A204.1 (cell line): ENCODE measurements around the gene PEX26.
"Not testable (repeated sequence)": the region's sequence is repeated elsewhere in the genome, so short reads cannot be mapped to it uniquely, and the experiment has no call there.

Experiments
- FAIRE-seq: peaks from 2 replicates; lab custom pipeline; 2012; peaks lifted over from hg19 to GRCh38; lab: Jason Lieb, UNC

PEX26 gene

DNA sequence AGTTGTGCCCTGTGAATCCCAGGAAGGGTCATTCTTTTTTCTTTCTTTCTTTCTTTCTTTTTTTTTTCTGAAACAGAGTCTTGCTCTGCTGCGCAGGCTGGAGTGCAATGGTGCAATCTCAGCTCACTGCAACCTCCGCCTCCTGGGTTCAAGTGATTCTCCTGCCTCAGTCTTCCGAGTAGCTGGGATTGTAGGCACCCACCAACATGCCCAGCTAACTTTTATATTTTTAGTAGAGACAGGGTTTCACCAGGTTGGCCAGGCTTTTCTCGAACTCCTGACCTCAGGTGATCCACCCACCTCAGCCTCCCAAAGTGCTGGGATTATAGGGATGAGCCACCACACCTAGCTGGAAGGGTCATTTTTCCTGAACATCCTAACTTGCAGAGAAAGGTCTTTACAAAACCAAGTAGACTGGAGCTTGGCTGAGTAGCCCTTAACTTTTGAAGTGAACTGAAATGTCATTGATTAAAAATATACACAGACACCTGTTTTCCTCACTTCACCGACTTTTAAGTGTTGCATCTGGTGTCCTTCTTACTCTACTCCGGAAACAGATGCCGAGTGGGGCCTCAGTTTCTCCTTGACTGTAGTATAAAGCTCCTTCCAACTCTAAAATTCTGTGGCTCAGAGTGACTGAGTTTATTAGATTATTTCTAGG is 6.4 kb upstream of the PEX26 start:
- not testable (repeated sequence) for FAIRE-seq

DNA sequence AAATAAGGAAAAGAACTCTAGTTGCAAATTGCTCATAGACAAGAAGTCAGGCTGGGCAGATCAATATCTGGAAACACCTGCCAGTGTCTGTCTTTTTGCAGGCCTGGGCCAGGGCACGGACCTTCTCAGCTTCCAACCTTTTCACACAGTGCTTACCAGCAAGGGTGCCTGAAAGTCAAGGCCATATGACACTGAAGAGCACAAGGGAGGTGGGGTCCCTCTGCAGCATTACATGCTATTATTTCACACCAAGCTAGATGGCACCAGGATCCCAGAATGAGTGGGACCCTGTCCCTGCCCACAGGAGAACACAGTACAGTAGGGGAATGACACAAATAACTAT is 5.9 kb upstream of the PEX26 start:
- FAIRE-seq, result no peak

DNA sequence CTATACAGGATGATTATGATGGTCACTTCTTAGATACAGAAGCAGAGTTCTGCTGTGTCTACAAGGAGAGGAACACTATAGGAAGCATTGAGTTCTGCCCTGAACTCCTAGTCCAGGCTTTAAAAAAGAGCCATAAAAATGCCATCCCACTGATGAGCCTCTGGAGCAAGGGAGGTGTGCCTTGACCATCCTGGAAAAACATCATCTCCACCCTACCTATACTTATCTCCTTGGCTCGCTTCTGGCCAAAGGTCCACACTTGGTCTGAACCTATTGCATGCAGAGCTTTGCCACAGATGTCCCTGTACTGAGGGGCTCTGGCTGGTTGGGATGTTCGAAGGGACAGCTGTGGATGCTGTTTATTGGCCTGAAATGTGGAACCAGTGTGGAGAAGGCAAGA is 4.3 kb upstream of the PEX26 start:
- FAIRE-seq, result no peak

DNA sequence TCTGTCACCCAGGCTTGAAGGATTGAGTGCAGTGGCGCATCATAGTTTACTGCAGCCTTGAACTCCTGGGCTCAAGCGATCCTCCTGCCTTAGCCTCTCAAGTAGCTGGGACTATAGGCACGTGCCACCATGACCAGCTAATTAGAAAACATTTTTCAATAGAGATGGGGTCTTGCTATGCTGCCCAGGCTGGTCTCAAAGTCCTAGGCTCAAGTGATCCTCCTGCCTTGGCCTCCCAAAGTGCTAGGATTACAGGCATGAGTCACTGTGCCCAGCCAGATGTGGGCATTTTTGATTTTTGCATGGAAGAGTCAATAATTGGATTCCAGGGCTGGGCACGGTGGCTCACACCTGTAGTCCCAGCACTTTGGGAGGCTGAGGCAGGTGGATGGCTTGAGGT is 3.9 kb upstream of the PEX26 start:
- not testable (repeated sequence) for FAIRE-seq

DNA sequence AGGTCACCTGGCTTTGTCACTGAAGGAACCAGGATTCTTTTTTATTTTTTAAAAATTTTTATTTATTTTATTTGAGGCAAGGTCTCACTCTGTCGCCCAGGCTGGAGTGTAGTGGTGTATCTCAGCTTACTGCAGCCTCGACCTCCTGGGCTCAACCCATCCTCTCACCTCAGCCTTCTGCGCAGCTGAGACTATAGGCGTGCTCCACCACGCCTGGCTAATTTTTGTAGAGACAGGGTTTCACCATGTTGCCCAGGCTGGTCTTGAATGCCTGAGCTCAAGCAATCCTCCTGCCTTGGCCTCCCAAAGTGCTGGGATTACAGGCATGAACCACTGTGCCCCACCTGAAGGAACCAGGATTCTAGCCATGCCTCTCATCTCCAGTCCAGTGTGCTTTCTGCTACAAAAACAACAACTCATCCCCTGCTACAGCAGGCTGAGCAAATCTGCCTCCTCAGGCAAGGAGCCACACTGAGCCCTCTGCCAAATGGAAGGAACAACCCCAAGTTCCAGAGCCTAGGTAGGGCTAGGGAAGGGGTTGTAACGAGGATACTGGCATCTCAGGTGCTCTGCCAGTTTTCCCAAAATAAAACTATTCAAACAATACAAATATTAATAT is 2.6 kb upstream of the PEX26 start:
- FAIRE-seq, result no peak

DNA sequence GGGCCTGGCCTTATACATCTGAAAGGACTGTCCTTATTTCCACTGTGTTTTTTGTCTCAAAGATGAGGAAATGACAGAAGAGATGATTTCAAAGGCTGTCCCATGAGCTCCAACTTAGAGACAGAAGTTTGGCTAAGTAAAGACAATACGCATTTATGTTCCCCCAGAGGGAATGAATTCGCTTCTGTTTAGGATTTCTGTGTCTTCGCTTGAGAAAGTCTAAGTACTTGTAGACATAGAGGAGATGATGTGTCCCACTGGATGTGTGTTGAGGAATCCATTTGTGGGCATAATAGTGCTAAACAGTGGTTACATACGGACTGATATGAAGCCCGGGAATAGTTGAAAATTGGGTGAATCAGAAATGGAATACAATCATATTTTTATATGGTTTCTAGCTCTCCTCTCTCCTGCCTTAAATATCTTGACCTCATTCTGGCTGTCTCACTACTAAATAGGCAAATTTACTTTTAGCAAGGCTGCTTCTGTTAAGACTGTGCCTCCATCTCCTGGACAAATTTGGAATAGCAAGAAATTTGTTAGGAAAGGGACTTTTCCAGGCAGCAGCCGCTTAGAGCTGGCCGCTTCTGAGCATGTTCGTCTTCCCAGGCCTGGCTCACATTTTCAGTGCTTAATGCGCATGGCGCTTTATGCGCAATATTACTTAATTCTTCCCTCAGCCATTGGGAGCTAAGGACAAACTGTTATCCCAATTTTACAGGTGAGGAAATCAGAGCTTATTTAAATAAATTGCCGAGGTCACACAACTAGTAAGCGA is 1.9 kb upstream of the PEX26 start:
- peak; percentile 97 for FAIRE-seq

DNA sequence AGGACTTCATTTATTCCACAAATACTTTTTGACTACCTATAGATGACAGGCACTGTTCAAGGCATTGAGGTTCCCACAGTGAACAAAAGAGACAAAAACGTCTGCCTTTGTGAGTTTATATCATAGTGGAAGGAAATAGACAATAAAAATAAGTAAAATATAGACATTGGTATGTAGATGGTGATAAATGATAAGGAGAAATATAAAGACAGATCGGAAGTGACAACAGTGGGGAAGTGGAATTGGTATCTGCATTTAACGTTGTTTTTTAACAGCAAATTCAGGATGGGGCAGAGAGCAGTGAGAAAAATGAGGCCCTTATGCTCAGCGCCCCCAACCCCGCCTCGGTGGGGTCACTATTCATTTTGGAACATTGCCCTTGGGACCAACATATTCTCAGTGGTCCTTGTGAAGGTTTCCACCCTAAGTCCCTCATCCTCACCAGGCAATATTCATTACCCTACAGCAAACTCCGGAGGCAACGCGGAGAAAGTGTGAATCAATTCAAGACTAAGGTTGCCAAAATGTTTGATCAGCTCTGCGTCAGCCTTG is 627 bp upstream of the PEX26 start:
- FAIRE-seq, result no peak

DNA sequence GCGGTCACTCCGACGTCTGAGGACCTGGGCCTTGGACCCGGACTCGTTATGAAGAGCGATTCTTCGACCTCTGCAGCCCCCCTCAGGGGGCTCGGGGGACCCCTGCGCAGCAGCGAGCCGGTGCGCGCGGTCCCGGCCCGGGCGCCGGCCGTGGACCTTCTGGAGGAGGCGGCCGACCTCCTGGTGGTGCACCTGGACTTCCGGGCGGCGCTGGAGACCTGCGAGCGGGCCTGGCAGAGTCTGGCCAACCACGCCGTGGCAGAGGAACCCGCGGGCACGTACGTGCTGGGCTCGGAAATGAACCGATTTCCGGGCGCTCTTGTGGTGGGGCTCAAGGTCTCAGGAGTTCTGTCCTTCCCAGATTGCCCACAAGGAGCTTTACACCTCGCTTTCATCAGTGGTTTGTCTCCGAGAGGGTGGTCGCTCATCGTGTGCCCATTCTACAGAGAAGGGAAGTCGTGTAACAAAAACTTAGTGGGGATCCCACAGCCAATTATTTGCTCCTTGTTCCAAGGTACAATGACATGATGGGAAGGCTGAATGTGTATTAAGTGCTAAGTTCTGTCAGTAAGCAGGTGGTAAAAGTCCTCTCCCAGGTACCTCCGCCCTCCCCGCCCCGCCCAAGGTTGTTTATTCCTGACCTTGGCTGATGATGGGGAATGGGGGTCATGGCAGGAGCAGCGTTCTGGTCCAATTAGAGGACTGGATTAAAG is 695 bp downstream of the PEX26 start:
- no peak for FAIRE-seq

DNA sequence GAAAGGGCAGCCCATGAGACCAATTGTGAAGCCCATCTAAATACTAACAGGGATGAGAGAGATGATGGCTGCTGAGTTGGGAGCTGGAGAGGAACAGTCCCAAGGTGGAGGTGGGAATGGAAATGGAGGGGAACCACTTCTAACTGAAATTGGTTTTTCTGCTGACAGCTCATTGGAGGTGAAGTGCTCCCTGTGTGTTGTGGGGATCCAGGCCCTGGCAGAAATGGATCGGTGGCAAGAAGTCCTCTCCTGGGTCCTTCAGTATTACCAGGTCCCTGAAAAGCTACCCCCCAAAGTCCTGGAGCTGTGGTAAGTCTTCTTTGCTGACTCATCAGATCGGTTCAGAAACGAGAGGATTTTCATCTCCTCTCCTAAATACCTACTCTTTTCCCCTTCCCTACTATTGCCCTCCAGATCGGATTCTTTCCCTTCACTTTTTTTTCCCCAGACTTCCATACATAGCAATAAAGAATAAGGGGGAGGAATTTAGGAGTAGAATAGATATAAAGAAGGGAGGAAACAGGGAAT is 2.0 kb downstream of the PEX26 start:
- FAIRE-seq, result no peak

DNA sequence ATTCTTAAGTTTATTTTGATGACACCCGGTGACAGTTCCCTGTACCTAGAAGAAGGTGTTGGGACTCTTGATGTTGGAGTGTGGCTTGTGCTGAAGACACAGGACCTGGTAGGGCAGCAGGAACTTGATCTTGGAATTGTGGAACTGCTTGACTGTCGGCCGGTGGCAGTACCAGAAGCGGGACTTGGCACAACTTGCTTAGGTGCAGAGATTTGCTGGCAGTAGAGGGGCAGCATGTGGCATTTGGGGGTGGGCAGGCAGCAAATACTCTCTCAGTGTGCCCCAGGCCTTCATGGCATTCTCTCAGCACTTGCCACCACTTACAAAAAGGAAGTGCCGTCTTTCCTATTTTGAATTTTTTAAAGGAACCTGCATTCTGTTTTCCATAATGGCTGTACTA is 3.6 kb downstream of the PEX26 start:
- FAIRE-seq, result no peak

DNA sequence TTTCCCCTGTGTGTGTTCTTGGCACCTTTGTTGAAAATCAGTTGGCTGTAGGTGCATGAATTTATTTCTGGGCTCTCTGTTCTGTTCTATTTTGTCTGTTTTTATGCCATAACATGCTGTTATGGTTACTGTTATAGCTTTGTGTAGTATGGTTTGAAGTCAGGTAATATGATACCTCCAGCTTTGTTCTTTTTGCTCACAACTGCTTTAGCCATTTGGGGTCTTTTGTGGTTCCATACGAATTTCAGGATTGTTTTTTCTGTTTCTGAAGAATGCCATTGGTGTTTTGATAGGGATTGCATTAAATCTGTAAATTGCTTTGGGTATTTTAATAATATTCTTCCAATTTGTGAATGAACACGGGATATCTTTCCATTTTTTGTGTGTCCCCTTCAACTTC is 4.7 kb downstream of the PEX26 start:
- FAIRE-seq, result no peak

DNA sequence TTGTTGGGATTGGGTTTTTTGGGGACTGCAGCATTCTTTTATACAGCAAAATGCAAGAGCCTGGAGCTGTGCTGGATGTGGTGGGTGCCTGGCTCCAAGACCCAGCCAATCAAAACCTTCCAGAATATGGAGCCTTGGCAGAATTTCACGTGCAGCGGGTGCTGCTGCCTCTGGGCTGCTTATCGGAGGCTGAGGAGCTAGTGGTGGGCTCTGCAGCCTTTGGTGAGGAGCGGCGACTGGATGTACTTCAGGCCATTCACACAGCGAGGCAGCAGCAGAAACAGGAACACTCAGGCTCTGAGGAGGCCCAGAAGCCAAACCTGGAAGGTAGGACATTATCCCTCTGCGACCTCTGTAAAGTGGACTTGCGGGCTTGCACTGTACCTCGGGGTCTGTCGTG is 5.6 kb downstream of the PEX26 start:
- no peak for FAIRE-seq

DNA sequence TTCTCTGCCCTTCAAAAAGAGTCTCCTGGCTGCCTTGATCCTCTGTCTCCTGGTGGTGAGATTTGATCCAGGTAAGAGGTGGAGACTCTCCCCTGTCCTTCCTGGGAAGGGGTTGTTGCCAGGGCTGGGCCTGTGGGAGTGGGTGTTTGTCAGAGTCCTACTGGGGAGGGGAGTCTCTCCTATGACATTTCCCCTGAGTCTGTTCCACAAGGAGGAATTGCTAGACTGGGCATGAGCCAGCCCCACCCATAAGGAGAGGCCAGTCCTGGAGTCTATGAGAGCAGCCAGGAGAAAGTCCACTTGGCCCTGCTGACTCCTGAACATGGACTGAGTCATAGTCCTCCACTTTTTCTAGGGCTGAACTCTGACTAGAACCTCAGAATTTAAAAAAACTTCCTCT is 7.4 kb downstream of the PEX26 start:
- no peak for FAIRE-seq

DNA sequence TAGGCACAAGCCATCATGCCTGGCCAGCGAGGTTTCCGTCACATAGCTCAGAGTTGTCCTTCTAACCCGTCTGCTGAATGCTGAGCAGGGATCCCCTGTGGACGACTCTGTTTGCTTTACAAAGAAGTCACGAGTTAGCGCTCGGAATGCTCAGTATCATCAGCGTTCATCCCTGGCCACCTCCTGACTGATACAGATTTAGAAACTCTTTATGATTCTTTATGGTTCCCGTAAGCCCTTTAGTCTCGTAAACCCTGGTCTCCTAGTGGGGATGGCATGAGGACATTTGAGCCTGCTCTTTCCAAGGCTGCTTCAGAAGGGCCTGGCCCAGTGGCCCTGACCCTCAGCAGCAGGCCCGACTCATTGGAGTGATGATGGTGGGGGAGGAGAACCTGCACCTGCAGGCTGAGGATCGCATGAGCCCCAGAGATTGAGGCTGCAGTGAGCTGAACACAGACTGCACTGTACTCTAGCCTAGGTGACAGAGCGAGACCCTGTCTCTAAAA is 9.6 kb downstream of the PEX26 start:
- FAIRE-seq, result no peak

DNA sequence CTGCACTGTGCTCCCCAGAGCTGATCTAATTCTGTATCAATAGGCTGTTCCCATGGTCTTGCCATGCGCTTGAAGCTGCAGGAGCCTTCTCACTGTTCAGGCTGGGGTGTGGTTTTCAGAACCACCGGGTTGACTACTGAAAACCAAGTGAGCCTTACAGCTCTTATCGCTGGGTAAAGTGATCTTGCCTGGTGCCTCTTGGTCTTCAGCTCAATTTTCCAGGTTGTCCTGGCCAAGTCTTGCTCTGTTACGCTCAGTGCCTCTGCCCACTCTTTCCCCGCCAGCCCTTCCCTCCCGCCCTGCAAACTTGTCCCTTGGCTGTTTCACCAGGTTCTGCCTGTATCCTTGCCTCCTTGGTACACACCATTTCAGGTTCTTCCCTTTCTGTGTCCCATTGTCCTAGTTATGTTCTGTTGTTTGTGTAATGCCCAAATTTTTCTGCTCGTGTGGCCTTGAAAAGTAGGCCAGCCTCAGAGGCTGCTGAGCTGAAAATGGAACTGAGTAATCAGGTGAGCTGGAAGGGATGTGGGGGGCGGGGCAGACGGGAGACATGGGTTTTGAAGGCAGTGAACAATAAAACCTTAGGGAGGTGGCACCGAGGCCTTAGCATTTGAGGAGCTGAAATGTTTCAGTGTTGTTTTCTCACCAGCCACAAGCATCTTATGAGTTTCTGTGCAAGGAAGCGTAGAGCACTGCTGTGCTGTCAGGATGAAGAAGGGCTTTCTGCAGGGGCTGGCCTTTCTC is 11.2 kb downstream of the PEX26 start:
- no peak for FAIRE-seq

DNA sequence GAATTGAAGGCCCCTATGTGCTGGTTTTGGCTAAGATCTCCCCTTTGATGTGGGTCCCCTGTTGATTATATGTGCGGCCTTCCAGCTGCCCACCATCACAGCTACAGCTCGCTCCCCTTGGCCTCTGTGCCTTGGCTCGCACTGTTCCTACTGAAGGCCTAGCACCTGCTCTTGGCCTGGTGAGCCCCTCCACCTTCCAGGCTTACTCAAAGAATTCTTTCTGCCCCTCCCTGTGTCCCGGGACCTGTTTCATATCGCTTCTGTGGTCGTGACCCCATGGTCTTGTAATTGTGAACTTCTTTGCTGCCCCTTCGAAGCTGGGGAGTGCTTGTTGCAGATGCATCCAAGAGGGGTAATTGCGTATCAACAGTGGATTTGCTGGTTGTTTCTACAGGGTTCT is 12.5 kb downstream of the PEX26 start:
- no peak for FAIRE-seq

DNA sequence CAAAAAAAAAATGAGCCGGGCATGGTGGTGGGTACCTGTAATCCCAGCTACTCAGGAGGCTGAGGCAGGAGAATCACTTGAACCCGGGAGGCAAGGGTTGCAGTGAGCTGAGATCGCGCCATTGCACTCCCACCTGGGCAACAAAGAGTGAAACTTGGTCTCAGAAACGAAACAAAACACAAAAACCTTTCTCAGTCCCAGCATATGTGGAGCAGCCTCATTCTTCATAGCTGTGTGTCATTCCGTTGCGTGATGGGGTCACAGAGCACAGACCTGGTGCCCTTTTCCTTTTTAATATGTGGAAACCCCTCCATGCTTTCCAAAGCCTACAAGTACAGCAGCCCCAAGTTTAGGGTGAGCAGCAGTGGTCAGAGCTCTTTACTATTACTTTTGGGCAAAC is 13.7 kb downstream of the PEX26 start:
- no peak for FAIRE-seq

DNA sequence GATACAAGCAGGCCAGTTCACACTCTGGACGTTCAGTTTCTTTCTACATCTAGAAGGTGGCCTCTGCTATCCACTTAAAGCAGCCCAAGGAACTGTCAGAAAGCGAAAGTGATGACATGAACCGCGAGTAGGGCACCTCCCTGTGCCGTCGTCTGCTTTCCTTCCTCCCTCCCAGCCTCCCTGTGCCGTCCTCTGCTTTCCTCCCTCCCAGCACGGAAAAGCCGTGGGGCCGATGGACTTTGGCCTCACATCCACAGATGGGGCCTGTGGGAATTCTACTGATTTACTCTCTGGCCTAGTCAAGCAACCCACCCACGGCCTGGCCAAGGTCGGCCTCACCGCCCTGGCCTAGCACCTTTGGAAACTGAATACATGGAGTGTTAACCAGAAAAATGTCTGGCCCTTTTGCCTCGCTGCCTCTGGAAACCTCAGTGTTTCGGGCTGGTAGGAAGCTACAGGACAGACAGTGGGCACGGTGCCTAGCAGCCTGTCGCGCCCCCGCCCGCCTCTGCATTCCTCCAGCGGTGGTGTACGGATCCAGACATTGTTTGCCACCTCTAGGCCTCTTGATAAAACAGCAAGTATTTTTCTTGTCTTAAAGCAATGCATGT is 14.2 kb downstream of the PEX26 start:
- no peak for FAIRE-seq

DNA sequence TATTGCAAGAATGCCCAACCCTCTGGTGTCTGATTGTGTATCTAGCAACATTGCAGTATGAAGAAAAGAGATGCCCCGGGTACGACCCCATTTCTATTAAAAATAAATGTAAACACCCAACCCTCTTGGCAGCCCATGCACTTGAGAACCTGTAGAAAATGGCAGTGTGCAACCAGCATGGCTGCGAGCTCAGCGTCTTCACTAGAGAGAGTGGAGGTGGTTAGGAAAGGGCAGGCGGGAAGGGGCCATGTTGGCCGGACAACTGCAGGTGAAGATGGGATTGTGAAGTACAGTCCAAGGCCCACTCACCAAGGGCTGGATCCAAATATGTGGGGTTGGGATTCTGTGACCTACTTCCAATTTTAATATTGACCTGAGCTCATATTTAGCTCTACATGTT is 15.9 kb downstream of the PEX26 start:
- FAIRE-seq, result no peak

DNA sequence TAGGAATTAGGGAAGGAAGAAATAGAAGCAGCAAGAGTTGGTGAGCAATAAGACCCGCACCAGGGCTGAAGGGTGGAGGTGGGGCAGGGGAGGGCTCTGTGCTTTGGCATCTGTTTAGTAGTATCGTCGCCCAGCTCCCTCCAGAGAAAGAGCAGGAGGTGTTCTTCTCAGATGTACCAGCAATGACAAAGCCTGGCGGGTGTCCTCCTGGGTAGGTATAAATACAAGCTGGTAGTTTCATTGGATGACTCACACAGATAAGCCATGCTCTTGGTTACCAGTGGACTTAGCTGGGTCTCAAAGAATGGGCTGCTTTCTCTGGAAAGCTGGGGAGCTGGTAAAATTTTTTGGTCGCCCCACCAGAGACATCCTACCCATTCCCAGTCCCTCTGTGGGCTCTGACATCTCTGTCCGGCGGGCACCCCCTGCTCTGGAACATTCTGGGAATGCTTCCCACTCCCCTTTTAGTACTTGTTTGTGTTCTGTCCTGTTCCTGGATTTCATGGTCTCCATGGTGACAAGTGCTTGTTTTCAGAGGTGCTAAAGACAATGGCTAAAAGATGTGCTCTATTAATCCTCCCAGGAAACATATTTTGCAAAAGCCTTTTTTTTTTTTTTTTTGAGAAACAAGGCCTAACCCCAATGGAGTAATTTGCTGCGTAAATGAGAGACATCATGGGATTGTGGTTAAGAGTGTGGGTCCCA is 17.5 kb downstream of the PEX26 start:
- no peak for FAIRE-seq

DNA sequence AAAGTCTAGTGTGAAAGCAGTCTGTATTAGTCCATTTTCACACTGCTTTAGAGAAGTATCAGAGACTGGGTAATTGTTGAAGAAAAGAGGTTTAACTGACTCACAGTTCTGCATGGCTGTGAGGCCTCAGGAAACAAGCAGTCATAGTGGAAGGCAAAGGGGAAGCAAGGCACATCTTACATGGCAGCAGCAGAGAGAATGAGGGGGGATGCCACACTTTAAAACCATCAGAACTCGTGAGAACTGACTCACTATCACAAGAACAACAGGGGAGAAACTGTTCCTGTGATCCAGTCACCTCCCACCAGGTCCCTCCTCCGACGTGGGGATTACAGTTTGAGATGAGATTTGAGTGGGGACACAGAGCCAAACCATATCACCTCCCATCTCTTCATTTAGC is 19.0 kb downstream of the PEX26 start:
- no peak for FAIRE-seq
